Upper lobe of left lung (tissue), 4 donors: ENCODE data around the gene ACOT12.

Experiments used
- CTCF ChIP-seq, 6 experiments: fragments of 450-650 bp in 4 of 6; fragments of 200-600 bp in 2 of 6; sonication (generic) in 2 of 6; IDR thresholded peaks; one replicate each; pipeline ENCODE4 v1.5.1; 2016 to 2019; ENCODE audit warnings: antibody characterized with exemption in 6 of 6
- EP300 ChIP-seq, 4 donors: sonication (generic); formaldehyde crosslinking; IDR thresholded peaks; one replicate each; pipeline ENCODE4 v1.5.1; 2017; ENCODE audit warnings: antibody characterized with exemption in 4 of 4, control low read depth in 2 of 4
- POLR2A ChIP-seq, 4 donors: fragments of 450-650 bp; IDR thresholded peaks; one replicate each; pipeline ENCODE4 v1.5.1; 2016 to 2017; ENCODE audit warnings: antibody characterized with exemption in 4 of 4, mild to moderate bottlenecking in 2 of 4
- POLR2AphosphoS5 ChIP-seq, 2 donors: sonication (generic); formaldehyde crosslinking; IDR thresholded peaks; one replicate each; pipeline ENCODE4 v1.5.1; 2017; ENCODE audit warnings: antibody characterized with exemption in 2 of 2

GRCh38 chr5:81344736-81345135 is 49.2 kb downstream of the ACOT12 start:
- TF ChIP-seq POLR2AphosphoS5 (IDR thresholded peaks at IDR 0.05) (no peak), CTCF (IDR thresholded peaks at IDR 0.05) (no peak), EP300 (IDR thresholded peaks at IDR 0.05) (no peak), POLR2A (IDR thresholded peaks at IDR 0.05) (no peak)
